Neutrophil (primary cell): ENCODE results near the gene RUBCNL.

Experiments used
- H3K27ac ChIP-seq: fragments of 200-600 bp; sonication (generic); 2 replicates; pipeline ENCODE4 v1.5.1; 2016; ENCODE audit warnings: mild to moderate bottlenecking, moderate library complexity
- H3K27me3 ChIP-seq: fragments of 200-600 bp; sonication (generic); 2 replicates; pipeline ENCODE4 v1.6.0; 2016; ENCODE audit warnings: mild to moderate bottlenecking
- H3K36me3 ChIP-seq: fragments of 200-600 bp; sonication (generic); 2 replicates; pipeline ENCODE4 v1.5.1; 2017
- H3K4me1 ChIP-seq, 2 experiments: fragments of 200-600 bp in 1 of 2; sonication (generic) in 1 of 2; 1 replicate in 1 of 2; 2 replicates in 1 of 2; pipeline versions ENCODE4 v1.5.1 to v1.6.1; 2013 to 2016; ENCODE audit warnings: low read depth in 1 of 2, low read length in 1 of 2, mild to moderate bottlenecking in 1 of 2, moderate library complexity in 1 of 2; ENCODE audit not compliant: control insufficient read depth in 1 of 2, insufficient read depth in 1 of 2
- H3K4me3 ChIP-seq, 2 experiments: fragments of 200-600 bp in 1 of 2; sonication (generic) in 1 of 2; 1 replicate in 1 of 2; 2 replicates in 1 of 2; pipeline ENCODE4 v1.5.1; 2013 to 2016; ENCODE audit warnings: low read depth in 1 of 2, low read length in 1 of 2, mild to moderate bottlenecking in 1 of 2, moderate library complexity in 1 of 2
- H3K9me3 ChIP-seq: fragments of 200-600 bp; sonication (generic); 2 replicates; pipeline ENCODE4 v1.5.1; 2016
- CTCF ChIP-seq: fragments of 200-600 bp; sonication (generic); IDR thresholded peaks from 2 replicates; pipeline ENCODE4 v1.5.1; 2016; ENCODE audit warnings: antibody characterized with exemption

RUBCNL gene

DNA sequence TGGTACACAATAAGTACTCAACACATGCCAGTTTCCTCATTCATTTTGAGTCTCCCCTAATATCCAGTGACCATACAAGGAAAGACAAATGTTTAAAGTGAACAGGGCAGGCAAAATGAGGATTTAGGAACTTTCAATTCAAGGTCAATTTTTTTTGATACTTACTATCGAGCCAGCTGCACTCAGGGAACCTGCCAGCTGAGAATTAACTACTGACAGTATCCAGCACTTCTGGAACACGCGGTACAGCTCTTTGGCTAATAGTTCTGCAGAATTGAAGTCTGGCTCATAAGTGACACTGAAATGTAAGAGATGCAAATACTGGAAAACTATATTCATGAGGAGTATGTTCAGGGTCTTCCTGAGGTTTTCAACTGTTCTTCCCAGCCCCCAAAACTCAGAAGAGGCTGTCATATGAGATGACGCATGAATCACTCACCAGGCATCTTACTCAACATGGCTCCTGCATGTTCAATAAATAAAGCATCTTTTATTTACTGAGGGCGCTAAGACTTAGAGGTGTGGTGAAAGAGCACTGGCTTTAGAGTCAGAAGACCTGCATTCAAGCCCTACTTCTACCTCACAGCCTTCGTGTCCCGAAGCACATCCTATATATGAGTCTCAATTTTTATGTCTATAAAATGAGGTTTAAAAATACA lies 25.6 kb downstream of the RUBCNL start:
- Histone ChIP-seq H3K4me3 (no peak overlapping the region), H3K27ac (no peak overlapping the region), H3K27me3 (no peaks in the 10 kb centered on the region), H3K4me1 (no peaks in the 10 kb centered on the region), H3K36me3 (peaks cover 98% of the 10 kb centered on the region), H3K9me3 (peaks cover 7% of the 10 kb centered on the region)
- TF ChIP-seq CTCF, result no peak

DNA sequence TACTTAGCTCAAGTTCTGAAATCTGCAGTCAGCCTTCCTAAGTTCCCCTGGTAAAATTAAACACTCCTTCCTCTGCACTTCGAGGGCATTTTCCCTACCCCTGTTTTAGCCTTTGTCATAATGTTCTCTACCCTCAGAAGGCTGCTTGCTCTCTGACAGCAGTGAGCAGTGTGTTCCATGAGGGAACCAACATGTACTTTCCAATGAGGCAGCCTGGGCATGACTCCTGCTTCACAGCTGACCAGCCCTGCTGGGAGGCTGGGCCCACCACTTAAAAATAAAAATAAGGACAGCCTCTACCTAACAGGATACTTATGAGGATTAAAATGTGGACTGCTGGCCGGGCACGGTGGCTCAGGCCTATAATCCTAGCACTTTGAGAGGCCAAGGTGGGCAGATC lies 26.4 kb downstream of the RUBCNL start:
- Histone ChIP-seq H3K36me3 (peaks cover 98% of the 10 kb centered on the region), H3K27me3 (no peaks in the 10 kb centered on the region), H3K27ac (no peak overlapping the region)

GRCh38 chr13:46359714-46360113 lies 27.3 kb downstream of the RUBCNL start:
- H3K4me3 ChIP-seq, result no peak overlapping the region

More for the DNA sequence above, 26.4 kb downstream of the RUBCNL start:
- TF ChIP-seq CTCF, result no peak
- Histone ChIP-seq H3K4me1 (no peaks in the 10 kb centered on the region), H3K9me3 (peaks cover 7% of the 10 kb centered on the region), H3K4me3 (no peak overlapping the region)

GRCh38 chr13:46355901-46356590 lies 31.0 kb downstream of the RUBCNL start:
- TF ChIP-seq CTCF, result no peak
- H3K36me3 ChIP-seq, result peaks cover 99% of the 10 kb centered on the region
- no peak overlapping the region for H3K27ac ChIP-seq
- no peaks in the 10 kb centered on the region for H3K9me3 ChIP-seq
- peaks cover 27 to 32% of the 10 kb centered on the region in 2 experiments for H3K4me1 ChIP-seq
- H3K27me3 ChIP-seq, result no peaks in the 10 kb centered on the region
- H3K4me3 ChIP-seq, result no peak overlapping the region

More at GRCh38 chr13:46359714-46360113, 27.3 kb downstream of the RUBCNL start:
- no peaks in the 10 kb centered on the region for H3K27me3 ChIP-seq
- peaks cover 0 to 4% of the 10 kb centered on the region in 2 experiments for H3K4me1 ChIP-seq
- no peak overlapping the region for H3K27ac ChIP-seq
- H3K36me3 ChIP-seq, result peaks cover 98% of the 10 kb centered on the region
- TF ChIP-seq CTCF, result no peak
- H3K9me3 ChIP-seq, result peaks cover 7% of the 10 kb centered on the region

GRCh38 chr13:46355088-46355468 lies 32.0 kb downstream of the RUBCNL start:
- Histone ChIP-seq H3K27me3 (no peaks in the 10 kb centered on the region), H3K9me3 (no peaks in the 10 kb centered on the region), H3K36me3 (peaks cover 99% of the 10 kb centered on the region), H3K4me3 (no peak overlapping the region), H3K4me1 (peaks cover 27 to 32% of the 10 kb centered on the region in 2 experiments), H3K27ac (peak overlapping the region; percentile 70)
- TF ChIP-seq CTCF, result no peak
